RKO (cell line): Measurements from ENCODE around the gene LAG3.

Experiments used
- DNase-seq: peaks from one replicate; pipeline ENCODE4 v3.0.0-alpha.2; 2016; ENCODE audit warnings: low spot score

LAG3 gene

GRCh38 chr12:6772726-6773589 is 638 bp downstream of the LAG3 start:
- no peak for DNase-seq

DNA sequence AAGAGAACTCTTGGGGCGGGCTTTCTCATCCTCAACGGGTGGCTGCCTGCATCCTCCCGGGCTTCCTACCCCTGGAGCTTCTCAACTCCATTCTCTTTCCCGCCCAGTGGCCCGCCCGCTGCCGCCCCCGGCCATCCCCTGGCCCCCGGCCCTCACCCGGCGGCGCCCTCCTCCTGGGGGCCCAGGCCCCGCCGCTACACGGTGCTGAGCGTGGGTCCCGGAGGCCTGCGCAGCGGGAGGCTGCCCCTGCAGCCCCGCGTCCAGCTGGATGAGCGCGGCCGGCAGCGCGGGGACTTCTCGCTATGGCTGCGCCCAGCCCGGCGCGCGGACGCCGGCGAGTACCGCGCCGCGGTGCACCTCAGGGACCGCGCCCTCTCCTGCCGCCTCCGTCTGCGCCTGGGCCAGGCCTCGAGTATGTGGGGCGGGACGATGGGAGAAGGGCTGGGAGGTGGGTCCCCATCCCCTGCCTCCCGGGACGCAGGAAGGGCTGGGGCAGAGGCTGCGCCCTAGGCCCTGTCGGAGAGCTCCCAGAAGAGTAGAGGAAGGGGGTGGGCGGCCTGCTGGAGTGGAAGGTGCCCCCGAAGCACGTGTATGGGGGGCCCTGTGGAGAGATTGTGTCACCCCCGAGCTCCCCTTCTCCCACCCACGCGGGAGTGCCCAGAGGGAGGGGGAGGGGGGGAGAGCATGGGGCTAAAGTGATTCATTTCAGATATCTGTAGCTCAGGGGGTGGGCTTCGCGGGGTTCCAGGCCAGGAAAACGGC is 1.5 kb downstream of the LAG3 start:
- no peak for DNase-seq

DNA sequence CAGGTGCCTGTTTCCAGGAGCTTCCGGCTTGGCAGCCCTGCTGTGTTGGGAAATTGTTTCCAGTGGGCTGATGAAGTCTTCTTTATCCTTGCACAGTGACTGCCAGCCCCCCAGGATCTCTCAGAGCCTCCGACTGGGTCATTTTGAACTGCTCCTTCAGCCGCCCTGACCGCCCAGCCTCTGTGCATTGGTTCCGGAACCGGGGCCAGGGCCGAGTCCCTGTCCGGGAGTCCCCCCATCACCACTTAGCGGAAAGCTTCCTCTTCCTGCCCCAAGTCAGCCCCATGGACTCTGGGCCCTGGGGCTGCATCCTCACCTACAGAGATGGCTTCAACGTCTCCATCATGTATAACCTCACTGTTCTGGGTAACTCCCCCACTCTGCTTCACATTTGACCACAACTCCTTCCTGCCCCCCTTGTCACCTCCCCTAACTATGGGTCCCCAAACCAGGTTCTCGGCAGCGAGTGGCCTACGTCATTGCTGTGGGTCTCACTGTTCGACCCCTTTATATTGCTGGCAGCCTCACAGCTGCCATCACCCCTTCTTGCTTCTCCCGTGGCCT is 2.3 kb downstream of the LAG3 start:
- no peak for DNase-seq

DNA sequence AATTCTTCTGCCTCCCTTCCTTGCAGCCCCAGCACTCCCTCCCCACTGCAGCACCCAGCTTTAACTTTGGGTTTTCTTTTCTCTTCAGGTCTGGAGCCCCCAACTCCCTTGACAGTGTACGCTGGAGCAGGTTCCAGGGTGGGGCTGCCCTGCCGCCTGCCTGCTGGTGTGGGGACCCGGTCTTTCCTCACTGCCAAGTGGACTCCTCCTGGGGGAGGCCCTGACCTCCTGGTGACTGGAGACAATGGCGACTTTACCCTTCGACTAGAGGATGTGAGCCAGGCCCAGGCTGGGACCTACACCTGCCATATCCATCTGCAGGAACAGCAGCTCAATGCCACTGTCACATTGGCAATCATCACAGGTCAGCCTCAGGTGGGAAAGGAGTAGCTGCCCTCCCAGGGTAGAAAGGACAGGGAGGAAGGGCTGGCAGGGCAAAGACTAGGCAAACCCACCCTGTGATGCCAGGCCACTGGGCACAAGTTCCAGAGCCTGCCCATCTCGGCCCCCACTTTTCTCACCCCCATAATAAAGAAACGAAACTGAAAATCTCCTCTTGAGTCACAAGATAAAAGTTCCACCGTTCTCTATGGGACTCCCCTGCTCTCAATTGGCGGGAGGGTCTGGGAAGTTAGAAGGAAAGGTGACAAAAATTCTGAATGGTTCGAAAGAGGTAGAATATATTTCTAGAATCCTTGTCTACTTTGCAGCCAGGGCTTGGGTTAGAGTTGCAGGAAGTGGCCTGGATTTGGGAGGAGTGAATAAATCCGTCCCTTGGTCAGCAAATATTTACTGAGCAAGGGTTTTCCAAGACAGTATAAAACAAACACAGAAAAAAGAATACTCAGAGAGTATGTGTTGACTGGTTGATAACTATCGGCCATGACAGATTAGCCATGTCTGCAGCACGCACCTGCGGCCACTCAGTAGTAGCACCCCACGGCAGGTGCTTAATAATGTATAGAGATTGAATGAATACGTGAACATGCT is 3.2 kb downstream of the LAG3 start:
- no peak for DNase-seq

DNA sequence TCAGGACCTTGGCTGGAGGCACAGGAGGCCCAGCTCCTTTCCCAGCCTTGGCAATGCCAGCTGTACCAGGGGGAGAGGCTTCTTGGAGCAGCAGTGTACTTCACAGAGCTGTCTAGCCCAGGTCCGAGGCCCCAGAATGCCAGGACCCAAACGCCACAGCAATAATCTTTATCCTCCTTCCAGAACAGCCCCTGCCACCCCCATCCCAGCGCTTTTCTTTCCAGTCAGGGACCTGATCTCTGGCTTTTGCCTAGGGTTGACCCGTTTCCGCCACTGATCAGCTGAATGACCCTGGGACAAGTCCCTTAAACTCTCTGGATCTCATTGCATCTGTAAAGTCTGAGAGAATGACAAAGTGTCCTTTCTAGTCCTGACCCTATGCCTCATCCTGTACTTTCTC is 5.1 kb downstream of the LAG3 start:
- no peak for DNase-seq

DNA sequence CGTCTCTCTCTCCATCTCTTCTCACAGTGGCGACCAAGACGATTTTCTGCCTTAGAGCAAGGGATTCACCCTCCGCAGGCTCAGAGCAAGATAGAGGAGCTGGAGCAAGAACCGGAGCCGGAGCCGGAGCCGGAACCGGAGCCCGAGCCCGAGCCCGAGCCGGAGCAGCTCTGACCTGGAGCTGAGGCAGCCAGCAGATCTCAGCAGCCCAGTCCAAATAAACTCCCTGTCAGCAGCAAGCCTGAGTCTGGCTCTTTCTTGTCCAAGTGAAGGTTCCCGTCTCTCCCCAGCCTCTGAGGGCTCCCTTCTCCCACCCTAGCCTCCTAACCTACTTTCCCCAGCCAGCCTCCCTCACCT is 5.9 kb downstream of the LAG3 start:
- no peak for DNase-seq

- peak; percentile 90 for DNase-seq
Measured at GRCh38 chr12:6778574-6779550, 6.5 kb downstream of the LAG3 start.

GRCh38 chr12:6779708-6780432 is 7.5 kb downstream of the LAG3 start:
- DNase-seq: no peak

DNA sequence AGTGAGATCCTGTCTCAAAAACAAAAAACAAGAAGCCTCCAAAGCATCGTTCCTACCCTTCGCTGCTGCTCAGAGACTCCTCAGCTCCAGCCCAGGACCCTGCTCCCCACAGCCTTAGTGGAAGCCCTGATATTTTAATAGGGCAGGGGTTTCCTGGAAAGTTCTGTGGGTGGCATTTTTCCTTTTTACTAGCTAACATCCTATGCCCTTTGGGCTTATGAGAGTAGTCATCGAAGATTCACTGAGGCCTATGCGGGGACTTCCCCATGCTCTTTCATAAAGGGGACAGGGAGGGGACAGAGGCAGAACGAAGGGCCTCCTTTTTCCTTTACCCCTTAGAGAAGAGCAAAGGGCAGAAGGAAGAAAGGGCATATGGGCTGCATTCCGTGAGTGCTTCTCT is 8.3 kb downstream of the LAG3 start:
- DNase-seq: no peak

GRCh38 chr12:6782119-6782518 is 9.8 kb downstream of the LAG3 start:
- DNase-seq: no peak

DNA sequence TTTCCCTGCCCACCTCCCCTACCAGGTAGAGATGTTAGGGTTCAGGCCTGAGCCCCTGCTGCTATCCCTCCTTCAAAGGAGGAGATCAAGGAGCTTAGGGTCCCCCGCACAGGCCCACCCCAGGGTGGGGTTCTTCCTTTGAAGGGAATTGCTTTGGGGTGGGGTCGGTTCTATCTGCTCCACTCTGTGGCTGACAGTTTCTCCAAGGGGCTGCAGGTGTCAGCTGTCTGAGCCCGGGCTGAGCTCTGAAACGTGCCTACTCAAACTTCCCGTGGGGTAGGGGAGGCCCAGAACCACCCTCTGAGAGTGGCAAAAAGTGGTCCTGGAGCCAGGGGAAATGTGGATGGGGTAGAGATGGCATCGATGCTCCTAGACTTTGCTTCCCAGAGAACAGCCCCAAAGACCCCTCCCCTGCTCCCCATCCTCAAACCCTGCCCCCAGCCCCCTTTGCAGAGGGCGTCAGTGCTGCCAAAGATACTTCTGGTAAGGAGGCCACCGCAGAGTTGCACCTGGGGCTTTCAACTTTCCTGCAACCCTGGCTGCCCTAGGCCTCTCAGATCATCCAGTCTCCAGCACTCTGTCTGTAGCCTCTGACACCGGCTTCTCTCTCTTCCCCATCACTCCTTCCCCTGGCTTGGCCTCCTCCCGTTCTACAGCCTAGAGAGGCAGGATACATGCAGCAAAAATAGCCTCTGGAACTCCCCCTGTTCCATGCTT is 10.7 kb downstream of the LAG3 start:
- no peak for DNase-seq

- DNase-seq: no peak
Measured at GRCh38 chr12:6783828-6784227, 11.5 kb downstream of the LAG3 start.

DNA sequence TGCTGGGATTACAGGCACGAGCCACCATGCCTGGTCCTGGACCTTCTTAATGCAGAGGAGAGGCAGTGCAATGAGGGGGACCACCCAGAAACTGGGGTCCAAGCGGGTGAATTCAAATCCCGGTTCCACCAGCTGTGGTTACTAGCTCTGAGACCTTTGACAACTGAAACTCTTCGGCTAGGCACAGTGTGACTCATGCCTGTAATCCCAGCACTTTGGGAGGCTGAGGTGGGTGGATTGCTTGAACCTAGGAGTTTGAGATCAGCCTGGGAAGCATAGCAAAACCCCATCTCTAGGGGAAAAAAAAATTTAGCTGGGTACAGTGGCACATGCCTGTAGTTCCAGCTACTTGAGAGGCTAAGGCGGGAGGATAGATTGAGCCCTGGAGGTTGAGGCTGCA is 12.0 kb downstream of the LAG3 start:
- no peak for DNase-seq

GRCh38 chr12:6784761-6785160 is 12.4 kb downstream of the LAG3 start:
- DNase-seq: no peak

GRCh38 chr12:6786416-6787094 is 14.2 kb downstream of the LAG3 start:
- DNase-seq: no peak

DNA sequence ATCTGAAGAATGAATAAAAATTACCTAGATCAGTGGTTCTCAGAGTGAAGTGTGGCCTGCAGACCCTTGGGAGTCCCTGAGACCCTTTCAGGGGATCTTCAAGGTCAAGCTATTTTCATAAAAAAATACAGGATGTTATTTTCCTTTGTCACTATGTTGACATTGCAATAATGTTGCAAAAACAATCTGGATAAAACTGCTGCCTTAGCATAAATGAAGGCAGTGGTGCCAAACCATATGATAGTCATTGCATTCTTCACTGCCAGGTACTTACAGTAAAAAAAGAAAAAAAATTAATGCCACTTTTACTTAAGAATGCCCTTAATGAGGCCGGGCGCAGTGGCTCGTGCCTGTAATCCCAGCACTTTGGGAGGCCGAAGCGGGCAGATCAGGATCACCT is 15.0 kb downstream of the LAG3 start:
- DNase-seq: no peak

- no peak for DNase-seq
Measured at GRCh38 chr12:6788972-6789924, 16.9 kb downstream of the LAG3 start, which contains the start of gene CD4. TSS of gene CD4 (plus strand) at chr12:6789528. CDS start at chr12:6800139, 10,611 bp downstream.
